Measurements from ENCODE around the gene AMBP. TPM values are rescaled to one million over a fixed set of nuclear protein-coding genes. Genes with fewer than 3 reads are reported as not detected.
"Not testable (repeated sequence)": the region's sequence is repeated elsewhere in the genome, so short reads cannot be mapped to it uniquely, and the experiment has no call there.

Gene AMBP
- total RNA-seq, 1 experiment from 2014 or later = not detected

GRCh38 chr9:114083666-114084065 lies 5.6 kb upstream of the AMBP start:
- Histone ChIP-seq H4K20me1 (ENCODE audit: insufficient read depth) (no peaks in the 10 kb centered on the region), H3K79me2 (ENCODE audit: low read depth) (no peaks in the 10 kb centered on the region), H2AFZ (no peak overlapping the region), H3K27me3 (ENCODE audit: insufficient read depth, low read depth) (peaks cover 58% of the 10 kb centered on the region), H3K4me2 (no peak overlapping the region), H3K9me3 (ENCODE audit: insufficient read depth, low read depth) (no peaks in the 10 kb centered on the region), H3K36me3 (ENCODE audit: low read depth) (no peaks in the 10 kb centered on the region), H3K4me3 (no peak overlapping the region), H3K27ac (no peak overlapping the region), H3K9me2 (ENCODE audit: insufficient read depth) (no peaks in the 10 kb centered on the region), H3K4me1 (replicated peaks; ENCODE audit: insufficient read depth) (no peaks in the 10 kb centered on the region), H3F3A (ENCODE audit: insufficient read depth, low read depth) (no peaks in the 10 kb centered on the region)
- no peak for DNase-seq
- CTCF ChIA-PET = interaction anchor here (0.5 to 0.8 kb wide), 2 partner anchors 207 to 290 kb away, joined by 5 to 6 read pairs; no protein-coding TSS in a partner anchor
- POLR2A ChIA-PET (ENCODE audit: unreplicated experiment) = interaction anchor here (0.6 kb wide), 1 partner anchor 747 kb away, joined by 7 read pairs; no protein-coding TSS in a partner anchor
- no TSS peak for BruUV-seq (replicated peaks)
- TF ChIP-seq EZH2 (IDR thresholded peaks at IDR 0.05; ENCODE audit: low read depth) (no peak), CTCF (conservative IDR thresholded peaks at IDR 0.05) (no peak)
- intact Hi-C loops (cut with micrococcal nuclease; ENCODE audit: unreplicated experiment) = loop anchor here (2.0 kb wide), 1 partner anchor 71 kb away; the partner anchor contains the start of gene COL27A1

GRCh38 chr9:114082763-114083412 lies 4.8 kb upstream of the AMBP start:
- H3F3A ChIP-seq (ENCODE audit: insufficient read depth, low read depth); H3K27ac ChIP-seq; DNase-seq; H3K9me2 ChIP-seq (ENCODE audit: insufficient read depth); H3K4me1 ChIP-seq (replicated peaks; ENCODE audit: insufficient read depth); H3K36me3 ChIP-seq (ENCODE audit: low read depth); H2AFZ ChIP-seq; H3K9me3 ChIP-seq (ENCODE audit: insufficient read depth, low read depth); H3K4me3 ChIP-seq; H3K4me2 ChIP-seq; BruUV-seq (replicated peaks); H4K20me1 ChIP-seq (ENCODE audit: insufficient read depth); H3K79me2 ChIP-seq (ENCODE audit: low read depth): not testable (repeated sequence)
- intact Hi-C loops (cut with micrococcal nuclease; ENCODE audit: unreplicated experiment) = loop anchor here (1.0 to 2.0 kb wide), 2 partner anchors 72 to 208 kb away; partner anchors contain the start of gene COL27A1
- peak; percentile 16; the same call in 1 of the 2 replicates for TF ChIP-seq CTCF (conservative IDR thresholded peaks at IDR 0.05)
- peaks cover 51% of the 10 kb centered on the region for H3K27me3 ChIP-seq (ENCODE audit: insufficient read depth, low read depth)
- ChIA-PET POLR2A (ENCODE audit: unreplicated experiment) (interaction anchor here (0.6 kb wide), 1 partner anchor 747 kb away, joined by 7 read pairs; no protein-coding TSS in a partner anchor), CTCF (interaction anchor here (1.0 to 1.2 kb wide), 2 partner anchors 25 to 208 kb away, joined by 3 to 4 read pairs; no protein-coding TSS in a partner anchor)

GRCh38 chr9:114082017-114082762 lies 4.1 kb upstream of the AMBP start:
- ChIA-PET CTCF (interaction anchor here (1.0 to 1.2 kb wide), 3 partner anchors 26 to 222 kb away, joined by 3 to 4 read pairs (median 4); no protein-coding TSS in a partner anchor), POLR2A (ENCODE audit: unreplicated experiment) (no interaction called here)
- Histone ChIP-seq H3K4me3 (no peak overlapping the region), H4K20me1 (ENCODE audit: insufficient read depth) (no peaks in the 10 kb centered on the region), H3K36me3 (ENCODE audit: low read depth) (no peaks in the 10 kb centered on the region), H3K27me3 (ENCODE audit: insufficient read depth, low read depth) (peaks cover 44% of the 10 kb centered on the region), H3K4me1 (replicated peaks; ENCODE audit: insufficient read depth) (no peaks in the 10 kb centered on the region), H3K27ac (no peak overlapping the region), H2AFZ (no peak overlapping the region), H3K79me2 (ENCODE audit: low read depth) (no peaks in the 10 kb centered on the region), H3K4me2 (no peak overlapping the region), H3K9me3 (ENCODE audit: insufficient read depth, low read depth) (no peaks in the 10 kb centered on the region), H3F3A (ENCODE audit: insufficient read depth, low read depth) (no peaks in the 10 kb centered on the region), H3K9me2 (ENCODE audit: insufficient read depth) (no peaks in the 10 kb centered on the region)
- no peak for TF ChIP-seq EZH2 (IDR thresholded peaks at IDR 0.05; ENCODE audit: low read depth)
- peak; percentile 91 for TF ChIP-seq CTCF (conservative IDR thresholded peaks at IDR 0.05)
- no TSS peak for BruUV-seq (replicated peaks)
- intact Hi-C loops (cut with micrococcal nuclease; ENCODE audit: unreplicated experiment) = loop anchor here (1.0 to 2.0 kb wide), 2 partner anchors 73 to 209 kb away; partner anchors contain the start of gene COL27A1
- peak; percentile 64 to 81 for DNase-seq

Measured in PC-9 (cell line).